Measurements from ENCODE around the gene SLC25A33. TPM values are rescaled to one million over a fixed set of nuclear protein-coding genes. Genes with fewer than 3 reads are reported as not detected.
A peak's percentile ranks its signal among the peaks of the same experiment; 100 is the strongest.

Gene SLC25A33, protein sequence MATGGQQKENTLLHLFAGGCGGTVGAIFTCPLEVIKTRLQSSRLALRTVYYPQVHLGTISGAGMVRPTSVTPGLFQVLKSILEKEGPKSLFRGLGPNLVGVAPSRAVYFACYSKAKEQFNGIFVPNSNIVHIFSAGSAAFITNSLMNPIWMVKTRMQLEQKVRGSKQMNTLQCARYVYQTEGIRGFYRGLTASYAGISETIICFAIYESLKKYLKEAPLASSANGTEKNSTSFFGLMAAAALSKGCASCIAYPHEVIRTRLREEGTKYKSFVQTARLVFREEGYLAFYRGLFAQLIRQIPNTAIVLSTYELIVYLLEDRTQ
- total RNA-seq (2021; fragmentation: NEBNext Ultra II Directional; extraction: Animal tissue kit (Norgen Biotek cat#: 25700)) (12.4 and 12.8 TPM in 2 replicates), polyA plus RNA-seq (2011; rRNA removed) (5.1 and 7.8 TPM in 2 replicates), polyA minus RNA-seq (2011; rRNA and poly(A)+ RNA removed) (4.5 and 4.8 TPM in 2 replicates)
- polyA plus RNA-seq (2011; cell fraction: cytosol; rRNA removed) = 7.7 TPM
- polyA plus RNA-seq (2011; cell fraction: nucleus; rRNA removed) = 4.5 TPM
- 7.0 to 8.1 TPM (median 7.4 TPM) in 4 replicates for polyA plus RNA-seq (2012, experiment 1 of 2)
- polyA plus RNA-seq (2012, experiment 2 of 2) = 8.2 TPM
- 11.5 TPM for polyA plus RNA-seq (2013, experiment 1 of 2)
- polyA plus RNA-seq (2013, experiment 2 of 2) = 11.5 TPM
- 5.8 TPM for polyA minus RNA-seq (2011; cell fraction: cytosol; rRNA and poly(A)+ RNA removed)
- 5.3 TPM for polyA minus RNA-seq (2011; cell fraction: nucleus; rRNA and poly(A)+ RNA removed)
- long read RNA-seq, experiment 1, transcript SLC25A33-201 (7 exons, 3,854 nt) = major isoform, 36 of 52 reads
- long read RNA-seq, experiment 1, partial matches to known transcripts = 6 of 52 reads
- long read RNA-seq, experiment 1, other reads (novel, unspliced or antisense) = 10 of 52 reads
- long read RNA-seq, experiment 2, partial matches to known transcripts = 0 of 1 reads
- long read RNA-seq, experiment 2, other reads (novel, unspliced or antisense) = 1 of 1 reads

DNA sequence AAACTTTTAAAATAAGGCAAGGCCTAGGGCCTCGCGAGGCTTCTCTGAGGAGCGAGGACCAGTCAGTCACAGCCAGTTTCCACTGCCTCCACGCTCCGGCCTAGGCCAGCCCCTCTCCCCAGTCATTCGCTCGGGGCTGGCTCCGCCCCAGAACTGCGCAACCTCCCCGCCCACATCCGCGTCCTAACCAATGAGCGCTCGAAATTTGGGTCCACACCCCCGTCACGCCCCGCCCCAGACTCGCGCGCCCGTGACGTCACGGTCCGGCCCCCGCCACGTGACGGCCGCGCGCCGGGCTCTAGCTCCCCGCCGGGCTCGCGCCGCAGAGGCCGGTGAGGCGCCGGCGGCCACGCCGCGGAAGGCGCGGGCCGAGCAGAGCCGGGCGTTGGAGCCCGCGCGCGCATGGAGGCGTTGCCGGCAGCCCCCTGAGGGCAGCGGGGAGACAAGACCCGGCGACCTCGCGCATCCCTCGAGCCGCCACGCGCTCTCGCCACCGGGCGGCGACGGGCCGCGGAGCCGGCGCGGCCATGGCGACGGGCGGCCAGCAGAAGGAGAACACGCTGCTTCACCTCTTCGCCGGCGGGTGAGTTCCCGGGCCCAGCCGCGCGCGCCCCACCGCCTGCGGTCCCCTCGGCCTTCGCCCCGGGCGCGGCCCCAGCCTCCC, at the start of gene SLC25A33:
TSS of gene SLC25A33 (plus strand) at position 301 of the 664 bp plus-strand sequence. CDS start at position 528, 227 bp downstream.
- Histone ChIP-seq H3K14ac (ENCODE audit: insufficient read length) (no peak within 1 kb of the TSS), H3K4me2 (ENCODE audit: insufficient read depth in 1 of 2, low read depth in 2 of 2, low read length in 2 of 2) (peak within 1 kb of the TSS; percentile 96 to 99), H4K91ac (replicated peaks; ENCODE audit: insufficient read length, low read length) (no peak within 1 kb of the TSS), H3K36me3 (ENCODE audit: control insufficient read depth in 2 of 4, insufficient read depth in 4 of 4, low read length in 3 of 4) (no peaks in the 10 kb centered on the region), H2BK15ac (ENCODE audit: low read length) (no peak within 1 kb of the TSS), H3K23me2 (ENCODE audit: low read depth, low read length) (peaks cover 4% of the 10 kb centered on the region; the same call in 1 of the 2 replicates), H4K8ac (ENCODE audit: extremely low read depth, insufficient read depth, low read length) (peak within 1 kb of the TSS; percentile 89; the same call in 1 of the 2 replicates), H3K56ac (replicated peaks; ENCODE audit: insufficient read length, low read depth, low read length) (peak within 1 kb of the TSS; percentile 64), H3K27me3 (replicated peaks in 1 of 4; ENCODE audit: control insufficient read depth in 3 of 4, extremely low read depth in 1 of 4, insufficient read depth in 3 of 4, low read length in 3 of 4) (no peaks in the 10 kb centered on the region), H3K9me3 (ENCODE audit: insufficient read depth in 2 of 2, low read depth in 1 of 2, low read length in 1 of 2) (no peaks in the 10 kb centered on the region), H2BK12ac (ENCODE audit: low read depth, low read length) (peak within 1 kb of the TSS; percentile 12; the same call in 1 of the 2 replicates), H2BK5ac (ENCODE audit: low read depth, low read length) (peak within 1 kb of the TSS; percentile 60), H3K9ac (replicated peaks in 1 of 4; ENCODE audit: extremely low read depth in 1 of 4, low read depth in 3 of 4, low read length in 3 of 4) (peak within 1 kb of the TSS; percentile 75 to 98 (median 85); a peak in 6 of 7 replicates), H3K18ac (ENCODE audit: extremely low read depth, low read length) (peak within 1 kb of the TSS; percentile 71), H2BK20ac (ENCODE audit: low read length) (no peak within 1 kb of the TSS), H3K4ac (replicated peaks; ENCODE audit: insufficient read length, low read depth, low read length) (no peak within 1 kb of the TSS), H3K4me1 (replicated peaks in 1 of 4; ENCODE audit: control insufficient read depth in 3 of 4, insufficient read depth in 4 of 4, low read length in 3 of 4) (peaks cover 0 to 12% (median 5%) of the 10 kb centered on the region in 4 experiments; a peak in 3 of 7 replicates), H4K20me1 (replicated peaks in 1 of 2; ENCODE audit: control insufficient read depth in 1 of 2, insufficient read depth in 2 of 2, low read length in 2 of 2) (peaks cover 12% of the 10 kb centered on the region in 2 experiments), H2AK5ac (ENCODE audit: low read depth, low read length) (no peak within 1 kb of the TSS), H3K27ac (ENCODE audit: low read depth, low read length) (peak within 1 kb of the TSS; percentile 74; the same call in 1 of the 2 replicates), H2BK120ac (replicated peaks; ENCODE audit: low read depth, low read length) (no peak within 1 kb of the TSS), H4K5ac (ENCODE audit: insufficient read length, low read depth, low read length) (peak within 1 kb of the TSS; percentile 26), H3K23ac (ENCODE audit: insufficient read length) (no peak within 1 kb of the TSS), H3K79me1 (ENCODE audit: low read depth, low read length) (0 out of 2 replicates have a peak, but pooled peaks cover 2% of the 10 kb centered on the region), H2AFZ (ENCODE audit: low read length) (peak within 1 kb of the TSS; percentile 2; the same call in 1 of the 2 replicates), H3K79me2 (ENCODE audit: control insufficient read depth in 1 of 2, insufficient read depth in 2 of 2, low read length in 2 of 2) (peaks cover 14 to 41% of the 10 kb centered on the region in 2 experiments), H3K4me3 (ENCODE audit: extremely low read depth in 1 of 4, insufficient read depth in 2 of 4, low read depth in 3 of 4, low read length in 4 of 4) (peak within 1 kb of the TSS; percentile 89 to 93 (median 92))
- ChIA-PET CTCF (ENCODE audit: partially characterized antibody) (interaction anchor here (0.6 kb wide), 1 partner anchor 49 kb away, joined by 3 read pairs; no protein-coding TSS in a partner anchor), POLR2A (ENCODE audit: partially characterized antibody) (interaction anchor here (0.8 to 2.3 kb wide), 8 partner anchors 11 to 148 kb away, joined by 3 to 12 read pairs (median 4); no protein-coding TSS in a partner anchor)
- FAIRE-seq (peak; percentile 78), DNase-seq (ENCODE audit: low read depth in 1 of 2, low spot score in 2 of 2) (peak; percentile 81 to 99)
- WGBS, 2 experiments (ENCODE audit: extremely low coverage in 1 of 2, insufficient coverage in 1 of 2, insufficient read length in 1 of 2, insufficient replicate concordance in 2 of 2, low coverage in 1 of 2, low lambda C conversion rate in 2 of 2, missing lambda C conversion rate in 1 of 2) = 4% methylated on average over 47 of the region's 92 CpGs; no CpG with 5 or more reads in 1 of the 2 experiments
- TF ChIP-seq CREB1 (IDR thresholded peaks at IDR 0.05) (peak; percentile 94), FOSL1 (IDR thresholded peaks at IDR 0.05; ENCODE audit: insufficient read depth, low read depth, low read length) (peak; percentile 71; the same call in 1 of the 2 replicates), BCL11A (IDR thresholded peaks at IDR 0.05; ENCODE audit: low read depth in 2 of 2, low read length in 2 of 2) (no peak), RFX5 (IDR thresholded peaks at IDR 0.05; ENCODE audit: borderline replicate concordance, low read depth, low read length) (no peak), KDM1A (IDR thresholded peaks at IDR 0.05; ENCODE audit: borderline replicate concordance, low read length) (no peak), TAF1 (IDR thresholded peaks at IDR 0.05; ENCODE audit: low read depth, low read length) (peak; percentile 87)
- TF ChIP-seq, protein P1, sequence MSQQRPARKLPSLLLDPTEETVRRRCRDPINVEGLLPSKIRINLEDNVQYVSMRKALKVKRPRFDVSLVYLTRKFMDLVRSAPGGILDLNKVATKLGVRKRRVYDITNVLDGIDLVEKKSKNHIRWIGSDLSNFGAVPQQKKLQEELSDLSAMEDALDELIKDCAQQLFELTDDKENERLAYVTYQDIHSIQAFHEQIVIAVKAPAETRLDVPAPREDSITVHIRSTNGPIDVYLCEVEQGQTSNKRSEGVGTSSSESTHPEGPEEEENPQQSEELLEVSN (IDR thresholded peaks at IDR 0.05) = 0 out of 2 replicates have a peak, but pooled peaks have one; percentile 51

All from H1 (cell line).